SJCRH30 (cell line): ENCODE results near the gene CDX1. TPM values are rescaled to one million over a fixed set of nuclear protein-coding genes. Genes with fewer than 3 reads are reported as not detected.

ENCODE experiments used
- DNase-seq, 2 experiments: peaks; one replicate each; pipeline ENCODE4 v3.0.0-alpha.2; 2015 to 2020
- H3K27ac ChIP-seq: fragments of 250-450 bp; sonication (Bioruptor Pico); 2 replicates; pipeline ENCODE4 v1.5.1; 2020; ENCODE audit warnings: mild to moderate bottlenecking, moderate library complexity
- H3K27me3 ChIP-seq: fragments of 250-450 bp; sonication (Bioruptor Pico); 2 replicates; pipeline ENCODE4 v1.5.1; 2020; ENCODE audit warnings: mild to moderate bottlenecking, moderate library complexity
- H3K36me3 ChIP-seq: fragments of 250-450 bp; sonication (Bioruptor Pico); 2 replicates; pipeline ENCODE4 v1.5.1; 2020; ENCODE audit warnings: mild to moderate bottlenecking, moderate library complexity
- H3K4me1 ChIP-seq: fragments of 250-450 bp; sonication (Bioruptor Pico); 2 replicates; pipeline ENCODE4 v1.5.1; 2020; ENCODE audit warnings: mild to moderate bottlenecking, moderate library complexity
- H3K4me3 ChIP-seq: fragments of 250-450 bp; sonication (Bioruptor Pico); 2 replicates; pipeline ENCODE4 v1.5.1; 2020; ENCODE audit warnings: mild to moderate bottlenecking, moderate library complexity
- H3K9me3 ChIP-seq: fragments of 250-450 bp; sonication (Bioruptor Pico); replicated peaks from 2 replicates; pipeline ENCODE4 v1.5.1; 2020; ENCODE audit warnings: mild to moderate bottlenecking, moderate library complexity
- total RNA-seq: library from RNA; depleted of rRNA; stranded (reverse); fragments of >200 nt; shearing (Covaris generic); gene quantifications from 2 replicates; pipeline ENCODE4 v1.2.3, GENCODE V29; 2014

The CDX1 gene
- total RNA-seq, 1 experiment from 2014 or later: not detected

- DNase-seq: no peak
- Histone ChIP-seq H3K27me3 (no peaks in the 10 kb centered on the region), H3K4me1 (peaks cover 20% of the 10 kb centered on the region), H3K4me3 (no peak overlapping the region), H3K36me3 (no peaks in the 10 kb centered on the region), H3K27ac (no peak overlapping the region), H3K9me3 (no peaks in the 10 kb centered on the region)
Observed at GRCh38 chr5:150148117-150148927, 18.3 kb upstream of the CDX1 start.

DNA sequence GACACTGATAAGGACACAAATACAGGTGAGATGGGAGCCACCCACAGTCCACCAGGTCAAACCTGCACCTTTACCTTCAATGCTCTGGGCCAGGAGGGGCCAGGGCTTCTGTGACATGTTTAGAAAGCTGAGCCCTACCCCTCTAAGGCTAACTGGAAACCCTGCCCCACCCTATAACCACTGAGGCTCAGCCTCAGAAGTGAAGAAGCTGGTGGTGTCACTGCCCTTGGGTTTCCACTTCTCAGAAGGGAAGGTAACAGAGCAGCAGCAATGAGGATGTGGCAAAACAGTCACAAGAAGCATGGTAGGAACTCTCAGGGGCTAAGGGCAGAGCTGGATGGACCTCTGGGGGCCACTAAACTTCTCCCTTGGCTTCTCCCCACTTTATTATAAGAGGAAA is 17.0 kb upstream of the CDX1 start:
- H3K4me1 ChIP-seq: peaks cover 13% of the 10 kb centered on the region
- H3K27me3 ChIP-seq: no peaks in the 10 kb centered on the region
- no peaks in the 10 kb centered on the region for H3K36me3 ChIP-seq
- H3K9me3 ChIP-seq: no peaks in the 10 kb centered on the region
- no peak overlapping the region for H3K4me3 ChIP-seq
- H3K27ac ChIP-seq: no peak overlapping the region
- no peak for DNase-seq

GRCh38 chr5:150152636-150153462 is 13.7 kb upstream of the CDX1 start:
- Histone ChIP-seq H3K27me3 (no peaks in the 10 kb centered on the region), H3K4me3 (no peak overlapping the region), H3K4me1 (peaks cover 15% of the 10 kb centered on the region; the same call in 1 of the 2 replicates), H3K27ac (no peak overlapping the region), H3K36me3 (no peaks in the 10 kb centered on the region), H3K9me3 (no peaks in the 10 kb centered on the region)
- no peak for DNase-seq

- H3K36me3 ChIP-seq: no peaks in the 10 kb centered on the region
- peaks cover 21% of the 10 kb centered on the region; the same call in 1 of the 2 replicates for H3K4me1 ChIP-seq
- no peaks in the 10 kb centered on the region for H3K27me3 ChIP-seq
- no peak overlapping the region for H3K27ac ChIP-seq
- no peak for DNase-seq
- no peaks in the 10 kb centered on the region for H3K9me3 ChIP-seq
- H3K4me3 ChIP-seq: no peak overlapping the region
Observed at GRCh38 chr5:150153483-150153882, 13.1 kb upstream of the CDX1 start.

DNA sequence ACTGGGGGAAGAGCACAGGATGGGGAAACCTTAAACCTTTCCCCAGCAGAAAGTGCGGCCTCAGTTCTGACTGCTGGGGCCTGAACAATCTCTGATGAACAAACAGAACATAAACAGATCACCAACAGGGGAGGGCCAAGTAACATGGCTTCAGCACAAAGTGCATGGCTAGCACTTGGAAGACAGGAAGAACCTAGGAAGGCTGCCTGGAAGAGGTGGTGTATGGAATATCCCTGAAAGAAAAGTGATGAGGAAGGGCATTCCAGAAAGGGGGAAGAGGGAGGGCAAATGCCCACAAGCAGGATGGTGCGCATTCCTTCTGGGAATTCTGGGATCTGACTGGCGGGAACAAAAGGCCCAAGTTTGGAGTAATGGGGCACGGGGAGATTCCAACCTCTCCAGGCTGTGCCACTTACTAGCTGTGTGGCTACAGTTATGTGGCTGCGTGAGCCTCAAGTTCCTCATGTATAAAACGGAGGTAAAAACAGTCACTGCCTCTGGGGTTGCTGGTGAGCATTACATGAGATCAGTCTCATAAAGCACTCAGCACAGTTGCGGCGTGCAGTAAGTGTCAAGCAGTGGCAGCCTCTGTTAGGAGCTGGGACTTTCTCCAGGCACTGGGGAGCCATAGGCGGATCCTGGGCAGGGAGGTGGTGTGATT is 12.5 kb upstream of the CDX1 start:
- no peak overlapping the region; the same call in 1 of the 2 replicates for H3K27ac ChIP-seq
- peak overlapping the region; percentile 56; the same call in 1 of the 2 replicates for H3K4me3 ChIP-seq
- H3K27me3 ChIP-seq: no peaks in the 10 kb centered on the region
- H3K9me3 ChIP-seq: no peaks in the 10 kb centered on the region
- H3K4me1 ChIP-seq: peaks cover 25% of the 10 kb centered on the region; the same call in 1 of the 2 replicates
- H3K36me3 ChIP-seq: no peaks in the 10 kb centered on the region
- DNase-seq: peak; percentile 52

DNA sequence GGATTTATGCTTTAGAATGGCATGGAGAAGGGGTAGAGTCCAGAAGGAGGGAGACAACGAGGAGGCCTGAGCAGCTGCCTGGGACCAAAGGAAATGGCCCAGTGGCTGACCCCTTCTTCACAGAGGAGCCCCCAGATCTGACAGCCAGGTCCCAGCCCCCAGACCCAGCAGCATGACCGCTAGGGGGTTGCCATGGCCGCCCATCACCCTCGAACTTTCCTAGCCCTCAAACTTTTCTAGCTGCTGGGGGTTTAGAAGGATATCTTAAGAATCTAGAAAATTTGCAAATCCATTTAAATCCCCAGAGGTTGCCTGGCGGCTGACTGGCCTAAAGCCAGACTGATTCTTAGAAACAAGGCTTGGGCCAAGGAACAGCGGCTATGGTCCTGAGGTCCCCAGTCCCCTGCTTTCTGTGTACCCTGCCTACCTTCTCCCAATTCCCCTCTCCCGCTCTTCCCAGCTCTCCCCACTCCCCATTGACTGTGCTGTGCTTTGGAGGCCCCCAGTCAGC is 11.9 kb upstream of the CDX1 start:
- Histone ChIP-seq H3K27ac (no peak overlapping the region; the same call in 1 of the 2 replicates), H3K36me3 (no peaks in the 10 kb centered on the region), H3K9me3 (no peaks in the 10 kb centered on the region), H3K4me3 (peak overlapping the region; percentile 56), H3K27me3 (no peaks in the 10 kb centered on the region), H3K4me1 (peaks cover 25% of the 10 kb centered on the region; the same call in 1 of the 2 replicates)
- no peak for DNase-seq

- Histone ChIP-seq H3K4me1 (peaks cover 25% of the 10 kb centered on the region; the same call in 1 of the 2 replicates), H3K9me3 (no peaks in the 10 kb centered on the region)
- DNase-seq: peak; percentile 89 to 90
Observed at GRCh38 chr5:150155258-150156026, 11.1 kb upstream of the CDX1 start, which contains the start of gene PDGFRB. TSS of gene PDGFRB (minus strand) at chr5:150155845. CDS start at chr5:150137047, 18,798 bp downstream.

GRCh38 chr5:150156027-150156368 is 10.6 kb upstream of the CDX1 start:
- H3K4me3 ChIP-seq: peak overlapping the region; percentile 56
- H3K4me1 ChIP-seq: peaks cover 22% of the 10 kb centered on the region; the same call in 1 of the 2 replicates

More at GRCh38 chr5:150155258-150156026, 11.1 kb upstream of the CDX1 start, which contains the start of gene PDGFRB:
- Histone ChIP-seq H3K36me3 (no peaks in the 10 kb centered on the region), H3K4me3 (peak within 1 kb of the TSS; percentile 56), H3K27ac (peak within 1 kb of the TSS; percentile 38), H3K27me3 (no peaks in the 10 kb centered on the region)

GRCh38 chr5:150156540-150156939 is 10.0 kb upstream of the CDX1 start:
- DNase-seq: no peak
- H3K27me3 ChIP-seq: no peaks in the 10 kb centered on the region
- H3K4me1 ChIP-seq: peaks cover 22% of the 10 kb centered on the region; the same call in 1 of the 2 replicates
- no peaks in the 10 kb centered on the region for H3K9me3 ChIP-seq
- H3K27ac ChIP-seq: no peak overlapping the region
- no peak overlapping the region for H3K4me3 ChIP-seq
- no peaks in the 10 kb centered on the region for H3K36me3 ChIP-seq

More at GRCh38 chr5:150156027-150156368, 10.6 kb upstream of the CDX1 start:
- H3K27ac ChIP-seq: peak overlapping the region; percentile 38
- no peaks in the 10 kb centered on the region for H3K27me3 ChIP-seq
- no peaks in the 10 kb centered on the region for H3K36me3 ChIP-seq
- no peak for DNase-seq
- no peaks in the 10 kb centered on the region for H3K9me3 ChIP-seq

- Histone ChIP-seq H3K4me1 (peaks cover 22% of the 10 kb centered on the region; the same call in 1 of the 2 replicates), H3K27ac (no peak overlapping the region), H3K36me3 (no peaks in the 10 kb centered on the region), H3K27me3 (no peaks in the 10 kb centered on the region), H3K4me3 (no peak overlapping the region), H3K9me3 (no peaks in the 10 kb centered on the region)
- no peak for DNase-seq
Observed at GRCh38 chr5:150157168-150157567, 9.4 kb upstream of the CDX1 start.

GRCh38 chr5:150158170-150158949 is 8.2 kb upstream of the CDX1 start:
- H3K9me3 ChIP-seq: no peaks in the 10 kb centered on the region
- no peak overlapping the region for H3K27ac ChIP-seq
- H3K36me3 ChIP-seq: no peaks in the 10 kb centered on the region
- DNase-seq: peak; percentile 57 to 61
- no peaks in the 10 kb centered on the region for H3K27me3 ChIP-seq
- peaks cover 22% of the 10 kb centered on the region; the same call in 1 of the 2 replicates for H3K4me1 ChIP-seq
- H3K4me3 ChIP-seq: no peak overlapping the region

GRCh38 chr5:150159031-150159430 is 7.5 kb upstream of the CDX1 start:
- Histone ChIP-seq H3K4me3 (no peak overlapping the region), H3K27me3 (no peaks in the 10 kb centered on the region), H3K4me1 (peaks cover 26% of the 10 kb centered on the region), H3K36me3 (no peaks in the 10 kb centered on the region), H3K27ac (no peak overlapping the region), H3K9me3 (no peaks in the 10 kb centered on the region)
- no peak for DNase-seq

DNA sequence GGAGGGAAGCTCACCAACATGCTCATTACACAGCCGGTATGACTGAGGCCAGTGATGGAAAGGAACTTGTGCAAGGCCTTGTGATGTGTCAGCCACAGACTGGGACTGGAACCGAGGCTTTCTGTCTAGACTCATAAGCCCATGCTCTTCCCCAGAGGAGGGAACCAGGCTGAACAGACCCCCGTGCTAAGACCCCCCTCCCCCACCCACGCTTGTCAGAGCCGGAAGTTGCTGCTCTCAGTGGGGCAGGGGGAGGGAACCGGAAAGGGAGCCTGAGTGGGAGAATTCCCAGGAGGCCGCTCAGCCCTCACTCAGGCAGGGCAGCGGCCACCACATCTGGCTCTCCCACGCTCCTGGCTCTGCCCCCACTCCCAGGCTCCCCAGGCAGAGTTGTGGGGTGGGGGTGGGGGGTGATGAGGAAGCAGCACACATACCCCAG is 6.8 kb upstream of the CDX1 start:
- Histone ChIP-seq H3K9me3 (no peaks in the 10 kb centered on the region), H3K4me1 (peaks cover 20% of the 10 kb centered on the region), H3K27ac (no peak overlapping the region), H3K36me3 (no peaks in the 10 kb centered on the region), H3K4me3 (no peak overlapping the region), H3K27me3 (no peaks in the 10 kb centered on the region)
- DNase-seq: peak in 1 of 2 experiments; percentile 45
